OCI-LY3 (cell line): ENCODE data around the gene SEPSECS.

ENCODE experiments used
- H2AFZ ChIP-seq: fragments of 200-600, 300-600 bp; shearing (Covaris generic); 2 replicates; pipeline ENCODE4 v1.6.0; 2014; ENCODE audit warnings: antibody characterized with exemption, low read depth, low read length
- H3K27ac ChIP-seq: fragments of 200-600, 300-600 bp; sonication (generic); 2 replicates; pipeline ENCODE4 v1.5.1; 2014; ENCODE audit warnings: mild to moderate bottlenecking, low read length, moderate library complexity, mixed read lengths
- H3K27me3 ChIP-seq: fragments of 200-600, 300-600 bp; sonication (generic); 2 replicates; pipeline ENCODE4 v1.6.1; 2014; ENCODE audit warnings: low read depth, low read length, mixed read lengths
- H3K36me3 ChIP-seq: fragments of 200-600, 300-600 bp; sonication (generic); replicated peaks from 2 replicates; pipeline ENCODE3; 2014; ENCODE audit warnings: low read depth, low read length, mixed read lengths
- H3K4me1 ChIP-seq: fragments of 300-600, 200-600 bp; sonication (generic); 2 replicates; pipeline ENCODE4 v1.6.1; 2014; ENCODE audit warnings: low read length, mixed read lengths
- H3K4me2 ChIP-seq: fragments of 200-600, 300-600 bp; sonication (generic); 2 replicates; pipeline ENCODE4 v1.6.1; 2014; ENCODE audit warnings: low read length, mixed read lengths
- H3K4me3 ChIP-seq: fragments of 300-600, 200-600 bp; sonication (generic); 2 replicates; pipeline ENCODE4 v1.5.1; 2014; ENCODE audit warnings: antibody characterized with exemption, mild to moderate bottlenecking, low read length, moderate library complexity
- H3K79me2 ChIP-seq: fragments of 300-600, 200-600 bp; shearing (Covaris generic); 2 replicates; pipeline ENCODE4 v1.6.1; 2014; ENCODE audit warnings: mild to moderate bottlenecking, low read length, mixed read lengths
- H3K9ac ChIP-seq: fragments of 300-600, 200-600 bp; shearing (Covaris generic); 2 replicates; pipeline ENCODE4 v1.6.0; 2014; ENCODE audit warnings: mild to moderate bottlenecking, low read length, moderate library complexity
- H3K9me3 ChIP-seq: fragments of 200-600, 300-600 bp; shearing (Covaris generic); 2 replicates; pipeline ENCODE4 v1.6.1; 2014; ENCODE audit warnings: low read length, mixed read lengths; ENCODE audit not compliant: insufficient read depth
- H4K20me1 ChIP-seq: fragments of 200-600, 300-600 bp; sonication (generic); 2 replicates; pipeline ENCODE4 v1.6.1; 2016; ENCODE audit warnings: low read length, mixed read lengths; ENCODE audit not compliant: insufficient read depth
- CTCF ChIP-seq: fragments of 200-600, 300-600 bp; sonication (generic); IDR thresholded peaks from 2 replicates; pipeline ENCODE4 v1.5.1; 2014; ENCODE audit warnings: antibody characterized with exemption, low read length, low read depth
- EZH2phosphoT487 ChIP-seq: fragments of 200-600 bp; shearing (Covaris generic); IDR thresholded peaks from 2 replicates; pipeline ENCODE4 v1.6.1; 2018; ENCODE audit warnings: antibody characterized with exemption, mixed run types, low read depth

SEPSECS gene

GRCh38 chr4:25171201-25171865 is 11.1 kb upstream of the SEPSECS start:
- H3K9ac ChIP-seq: no peak overlapping the region
- no peak overlapping the region for H2AFZ ChIP-seq
- no peak overlapping the region for H3K4me3 ChIP-seq
- no peak overlapping the region for H3K27ac ChIP-seq
- no peak overlapping the region for H3K4me2 ChIP-seq
- TF ChIP-seq EZH2phosphoT487: no peak
- no peak for TF ChIP-seq CTCF
- peaks cover 14% of the 10 kb centered on the region for H3K4me1 ChIP-seq
- no peaks in the 10 kb centered on the region for H3K79me2 ChIP-seq
- H4K20me1 ChIP-seq: no peaks in the 10 kb centered on the region
- no peaks in the 10 kb centered on the region for H3K27me3 ChIP-seq
- no peaks in the 10 kb centered on the region for H3K9me3 ChIP-seq
- no peaks in the 10 kb centered on the region for H3K36me3 ChIP-seq

- TF ChIP-seq EZH2phosphoT487: no peak
- TF ChIP-seq CTCF: no peak
- H3K36me3 ChIP-seq: no peaks in the 10 kb centered on the region
- no peak overlapping the region for H3K4me3 ChIP-seq
These were observed 9.2 kb upstream of the SEPSECS start for GRCh38 chr4:25169446-25169845.

GRCh38 chr4:25165916-25166315 is 5.7 kb upstream of the SEPSECS start:
- Histone ChIP-seq H3K4me3 (no peak overlapping the region), H3K27me3 (no peaks in the 10 kb centered on the region), H2AFZ (no peak overlapping the region), H3K36me3 (no peaks in the 10 kb centered on the region), H3K4me1 (peaks cover 8% of the 10 kb centered on the region), H3K9ac (no peak overlapping the region), H3K79me2 (peaks cover 7% of the 10 kb centered on the region; the same call in 1 of the 2 replicates), H3K4me2 (no peak overlapping the region), H3K9me3 (no peaks in the 10 kb centered on the region), H3K27ac (no peak overlapping the region), H4K20me1 (no peaks in the 10 kb centered on the region)
- TF ChIP-seq CTCF (no peak), EZH2phosphoT487 (no peak)

More at GRCh38 chr4:25169446-25169845, 9.2 kb upstream of the SEPSECS start:
- Histone ChIP-seq H2AFZ (no peak overlapping the region), H3K4me2 (no peak overlapping the region), H3K4me1 (peaks cover 14% of the 10 kb centered on the region), H3K9me3 (no peaks in the 10 kb centered on the region), H3K27me3 (no peaks in the 10 kb centered on the region), H3K79me2 (no peaks in the 10 kb centered on the region), H3K27ac (no peak overlapping the region), H3K9ac (no peak overlapping the region), H4K20me1 (no peaks in the 10 kb centered on the region)

GRCh38 chr4:25163196-25163595 is 2.9 kb upstream of the SEPSECS start:
- no peak overlapping the region for H3K4me3 ChIP-seq
- no peak for TF ChIP-seq EZH2phosphoT487
- no peak for TF ChIP-seq CTCF
- no peak overlapping the region for H3K27ac ChIP-seq
- H3K4me2 ChIP-seq: no peak overlapping the region
- no peak overlapping the region for H3K9ac ChIP-seq
- no peaks in the 10 kb centered on the region for H4K20me1 ChIP-seq
- peaks cover 19% of the 10 kb centered on the region for H3K79me2 ChIP-seq
- no peaks in the 10 kb centered on the region for H3K36me3 ChIP-seq
- no peaks in the 10 kb centered on the region for H3K27me3 ChIP-seq
- H2AFZ ChIP-seq: no peak overlapping the region
- peaks cover 12% of the 10 kb centered on the region for H3K4me1 ChIP-seq
- no peaks in the 10 kb centered on the region for H3K9me3 ChIP-seq
